KG1 (cell line): ENCODE data around the gene MIF4GD.

Source experiments
- DNase-seq: peaks from one replicate; lab custom pipeline; 2025; lab: John Stamatoyannopoulos, UW

MIF4GD gene

GRCh38 chr17:75232786-75233185, 38.2 kb downstream of the MIF4GD start:
- DNase-seq, result no peak

GRCh38 chr17:75231741-75232464, 39.1 kb downstream of the MIF4GD start:
- DNase-seq, result no peak

- no peak for DNase-seq
Measured at GRCh38 chr17:75231071-75231470, 40.0 kb downstream of the MIF4GD start.

GRCh38 chr17:75228847-75229246, 42.2 kb downstream of the MIF4GD start:
- no peak for DNase-seq

- DNase-seq, result no peak
Measured at GRCh38 chr17:75228305-75228704, 42.7 kb downstream of the MIF4GD start.

- DNase-seq, result no peak
Measured at GRCh38 chr17:75227729-75228128, 43.3 kb downstream of the MIF4GD start.

- no peak for DNase-seq
Measured at GRCh38 chr17:75225016-75225415, 46.0 kb downstream of the MIF4GD start.

- DNase-seq, result no peak
Measured at GRCh38 chr17:75219815-75220214, 51.2 kb downstream of the MIF4GD start.

- DNase-seq, result no peak
Measured at GRCh38 chr17:75218131-75218530, 52.9 kb downstream of the MIF4GD start.
